GM18870 (cell line): ENCODE results near the gene ADCY5.

Source experiments
- ATAC-seq: cut with Tn5 transposase; IDR thresholded peaks from one replicate; pipeline ENCODE4 v1.9.1; 2021; ENCODE audit warnings: moderate library complexity; ENCODE audit not compliant: unreplicated experiment

The ADCY5 gene

GRCh38 chr3:123372686-123373473 is 76.0 kb downstream of the ADCY5 start:
- no peak for ATAC-seq

DNA sequence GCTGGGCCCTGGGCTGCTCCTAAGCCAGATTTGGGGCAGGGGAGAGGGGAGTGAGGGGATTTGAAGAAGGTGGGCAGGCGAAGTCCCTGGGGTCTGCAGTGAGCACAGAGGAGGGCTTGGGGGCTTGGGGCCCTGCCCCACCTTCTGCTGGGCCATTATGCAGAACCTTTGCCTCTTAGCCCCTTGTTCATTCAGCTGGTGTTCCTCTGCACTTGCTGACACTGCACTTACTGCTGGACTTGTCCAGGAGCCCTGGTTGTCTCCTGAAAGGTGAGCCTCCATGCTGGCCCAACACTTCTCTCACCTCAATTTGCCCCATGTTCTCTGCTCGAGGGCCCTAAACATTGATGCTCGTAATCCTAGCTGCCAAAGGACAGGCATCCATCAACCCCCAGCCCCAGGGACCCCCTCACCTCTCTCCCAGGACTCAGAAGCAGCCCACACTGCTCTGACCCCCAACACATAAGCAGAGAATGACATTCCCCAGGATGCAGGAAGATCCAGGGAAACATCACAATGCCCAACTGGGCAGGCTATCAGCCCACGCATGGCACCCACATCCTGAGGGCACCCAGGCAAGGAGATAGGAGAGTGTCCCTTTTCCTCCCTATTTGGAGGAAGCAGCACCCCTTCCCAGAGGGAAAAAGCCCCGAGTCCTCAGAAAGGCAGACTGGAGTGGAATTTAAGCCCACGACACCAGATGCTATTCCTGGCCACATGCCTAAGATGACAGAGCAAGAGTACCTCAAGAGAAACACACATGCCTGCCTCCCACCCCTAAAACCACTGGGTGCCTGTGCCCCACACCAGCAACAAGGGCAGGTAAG is 76.8 kb downstream of the ADCY5 start:
- no peak for ATAC-seq

DNA sequence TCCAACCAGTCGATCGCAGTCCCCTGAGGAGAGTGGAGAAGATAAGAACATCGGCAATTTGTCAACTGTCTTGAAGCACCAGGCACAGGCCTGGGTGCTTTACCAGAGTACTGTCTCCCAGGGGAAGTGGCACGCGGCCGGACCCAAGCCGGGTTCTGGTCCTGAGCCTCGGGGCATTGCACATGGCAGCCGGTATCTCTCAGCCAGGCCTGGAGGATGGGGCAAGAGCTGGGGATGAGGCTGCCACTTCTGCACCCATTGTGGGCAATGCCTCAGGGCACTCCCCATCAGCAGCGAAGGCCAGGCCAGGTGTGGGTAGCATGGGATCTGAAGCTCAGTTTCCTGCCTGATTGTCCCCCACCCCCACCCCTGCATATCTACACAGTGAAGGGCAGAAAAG is 77.5 kb downstream of the ADCY5 start:
- ATAC-seq: no peak

DNA sequence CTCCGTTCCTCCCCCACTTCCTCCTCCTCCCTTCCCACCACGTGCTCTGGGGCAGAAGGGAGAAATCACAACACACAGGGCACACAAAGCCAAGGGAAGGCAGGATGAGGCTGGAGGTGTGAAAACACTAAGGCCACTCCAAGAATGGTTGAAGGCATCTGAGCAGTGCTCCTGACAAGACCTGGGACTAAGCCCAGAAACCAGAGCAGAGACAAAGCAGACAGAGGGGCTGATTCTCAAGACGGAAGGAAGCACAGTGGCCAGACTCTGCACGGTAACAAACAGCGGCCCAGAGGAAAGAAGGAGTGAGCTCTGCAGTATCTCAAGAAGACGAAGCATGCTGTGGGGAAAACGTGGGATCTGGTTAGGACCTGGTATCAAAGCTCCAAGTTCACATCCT is 78.1 kb downstream of the ADCY5 start:
- ATAC-seq: no peak

- no peak for ATAC-seq
Measured at GRCh38 chr3:123369085-123369484, 79.8 kb downstream of the ADCY5 start.

GRCh38 chr3:123367467-123368154 is 81.3 kb downstream of the ADCY5 start:
- ATAC-seq: no peak

DNA sequence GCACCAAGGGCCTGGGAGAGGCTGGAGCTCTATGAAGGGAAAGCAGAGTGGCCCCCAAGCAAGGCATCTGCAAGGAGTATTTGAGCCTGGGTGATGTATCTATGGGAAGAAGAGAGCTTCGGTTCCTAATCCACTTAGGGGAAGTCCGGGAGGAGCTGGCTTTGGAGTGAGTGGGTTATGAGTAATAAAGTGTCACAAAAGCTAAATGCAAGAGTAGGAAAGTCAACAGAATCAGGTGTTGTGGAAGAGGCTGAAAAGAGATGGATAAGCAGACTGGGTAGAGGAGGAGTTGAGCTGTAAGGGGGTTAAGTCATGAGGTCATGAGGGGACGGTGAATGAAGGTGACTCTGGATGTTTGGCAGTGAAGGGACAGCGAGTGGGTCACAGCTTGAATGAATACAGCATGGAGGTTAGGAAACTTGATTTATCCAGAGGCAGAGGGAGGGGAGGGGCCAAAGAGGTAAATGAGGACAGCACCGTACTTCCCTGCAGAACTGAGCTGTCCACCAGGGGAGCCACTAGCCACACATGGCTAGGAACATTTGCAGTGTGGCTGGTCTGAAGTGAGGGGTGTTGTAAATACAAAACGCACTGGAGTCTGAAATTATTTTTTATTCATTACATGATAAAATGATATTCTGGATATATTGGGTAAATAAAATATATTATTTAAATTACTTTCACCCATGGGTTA is 83.3 kb downstream of the ADCY5 start:
- no peak for ATAC-seq

DNA sequence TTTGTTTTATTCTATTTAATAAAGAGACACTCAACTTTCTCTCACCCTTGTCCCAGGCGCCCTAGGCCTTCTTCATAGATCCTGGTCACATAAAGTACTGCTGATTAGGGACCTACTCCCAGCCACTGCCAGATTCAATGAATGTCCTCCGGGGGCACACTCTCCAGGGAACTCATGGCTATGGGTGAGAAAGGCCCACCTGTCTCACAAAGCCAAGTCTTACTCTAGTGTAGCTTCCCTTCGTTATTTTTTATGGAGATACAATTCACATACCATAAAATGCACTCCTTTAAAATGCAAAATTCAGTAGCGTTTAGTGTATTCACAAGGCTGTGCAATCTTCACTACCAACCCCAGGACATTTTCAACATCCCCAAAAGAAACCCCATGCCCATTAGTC is 87.8 kb downstream of the ADCY5 start:
- no peak for ATAC-seq

GRCh38 chr3:123357275-123357674 is 91.6 kb downstream of the ADCY5 start:
- no peak for ATAC-seq

DNA sequence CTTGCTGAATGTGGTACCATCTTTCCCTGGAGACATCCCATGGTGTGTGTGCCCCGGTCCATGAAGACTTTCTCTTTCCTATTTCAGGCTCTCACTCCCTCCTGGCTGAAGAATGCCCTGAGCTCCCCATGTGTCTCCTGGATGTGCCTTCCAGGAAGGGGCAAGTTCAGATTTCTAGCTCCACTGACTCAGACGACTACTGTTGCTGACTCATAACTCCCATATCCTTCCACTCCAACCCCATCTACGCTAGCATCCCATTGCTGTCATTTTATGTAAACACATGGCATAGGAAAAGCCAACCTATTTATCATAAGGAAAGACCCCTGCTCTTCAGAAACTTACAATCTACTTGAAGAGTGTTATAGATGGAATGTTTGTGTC is 95.0 kb downstream of the ADCY5 start:
- no peak for ATAC-seq

GRCh38 chr3:123353227-123353849 is 95.6 kb downstream of the ADCY5 start:
- ATAC-seq: no peak

DNA sequence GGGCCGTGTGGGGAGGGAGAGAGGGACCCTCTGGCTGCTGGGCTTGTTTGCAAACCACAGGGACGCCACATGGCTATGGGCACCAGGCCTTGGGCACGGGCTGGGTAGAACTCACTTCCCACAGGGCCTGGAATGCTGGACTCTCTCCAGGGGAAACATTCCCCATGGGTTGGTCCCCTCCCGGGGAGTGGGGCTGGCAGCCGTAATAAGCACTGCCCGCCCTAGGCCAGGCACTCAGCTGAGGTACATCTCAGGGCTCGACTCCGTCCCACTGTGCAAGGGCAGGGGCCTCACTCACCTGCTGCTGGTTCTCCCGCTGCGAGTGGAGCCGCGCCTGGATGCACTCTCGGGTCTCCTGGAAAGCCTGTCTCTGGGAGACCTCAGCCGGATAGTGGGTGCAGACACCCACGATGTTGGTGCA is 96.7 kb downstream of the ADCY5 start:
- ATAC-seq: no peak

DNA sequence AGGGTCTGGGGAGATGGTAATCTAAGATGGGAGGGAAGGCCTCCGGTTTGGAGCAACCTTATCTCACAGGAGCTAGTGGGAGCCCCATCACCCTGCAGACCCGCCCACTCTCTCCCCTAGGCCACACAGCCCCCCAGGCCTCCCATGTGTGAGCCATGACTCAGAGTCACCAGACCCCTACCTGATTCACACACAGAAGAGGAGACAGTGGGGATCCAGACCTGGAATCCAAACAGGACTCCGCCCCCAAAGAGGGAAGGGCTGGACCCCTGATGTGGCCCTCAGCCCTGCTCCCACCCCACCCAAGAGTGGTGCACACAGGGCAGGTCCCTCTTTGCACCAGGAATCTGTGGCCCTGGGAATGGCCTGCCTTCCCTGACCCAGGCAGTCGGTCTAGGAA is 97.4 kb downstream of the ADCY5 start:
- no peak for ATAC-seq

GRCh38 chr3:123350971-123351370 is 97.9 kb downstream of the ADCY5 start:
- ATAC-seq: no peak

DNA sequence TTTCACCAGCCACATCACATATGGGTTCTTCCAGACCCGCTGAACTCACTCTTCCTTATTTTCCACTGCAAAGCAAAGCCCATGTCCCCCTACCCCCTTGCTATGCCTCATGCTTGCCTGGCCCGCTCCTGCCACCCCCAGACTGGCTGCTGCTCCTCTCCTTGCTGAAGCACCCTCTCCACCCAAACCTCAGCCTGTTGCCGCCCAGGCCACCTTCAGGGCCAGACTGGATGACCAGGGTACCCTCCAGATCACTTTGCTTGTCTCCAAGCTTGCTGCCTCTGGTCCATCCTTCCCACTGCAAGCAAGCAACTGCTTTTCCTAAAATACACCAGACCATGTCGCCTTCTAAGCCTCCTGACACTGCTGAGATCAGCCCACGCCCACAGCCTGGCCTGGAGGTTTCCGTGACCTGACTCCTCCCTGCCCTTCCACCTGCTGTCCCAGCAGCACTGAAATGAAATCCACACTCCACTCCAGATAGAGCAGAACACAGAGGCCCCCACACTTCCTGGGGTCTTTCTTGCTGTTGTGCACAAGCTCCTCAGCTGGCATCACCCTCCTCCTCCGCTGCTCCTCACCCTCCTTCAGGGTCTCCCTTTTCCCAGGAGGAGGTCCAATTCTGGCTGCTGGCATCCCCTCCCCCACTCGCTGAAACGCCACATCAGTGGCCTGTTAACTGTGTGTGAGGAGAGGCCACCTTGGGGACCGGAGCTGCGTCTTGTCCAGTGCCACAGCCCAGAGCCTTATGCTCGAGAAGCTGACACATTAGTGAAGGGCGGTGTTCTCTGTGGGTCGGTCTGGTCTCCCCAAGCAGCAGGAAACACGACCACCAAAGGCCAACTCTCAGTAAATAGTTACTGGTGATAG is 99.1 kb downstream of the ADCY5 start:
- ATAC-seq: no peak

- no peak for ATAC-seq
Measured at GRCh38 chr3:123349201-123349535, 99.7 kb downstream of the ADCY5 start.

DNA sequence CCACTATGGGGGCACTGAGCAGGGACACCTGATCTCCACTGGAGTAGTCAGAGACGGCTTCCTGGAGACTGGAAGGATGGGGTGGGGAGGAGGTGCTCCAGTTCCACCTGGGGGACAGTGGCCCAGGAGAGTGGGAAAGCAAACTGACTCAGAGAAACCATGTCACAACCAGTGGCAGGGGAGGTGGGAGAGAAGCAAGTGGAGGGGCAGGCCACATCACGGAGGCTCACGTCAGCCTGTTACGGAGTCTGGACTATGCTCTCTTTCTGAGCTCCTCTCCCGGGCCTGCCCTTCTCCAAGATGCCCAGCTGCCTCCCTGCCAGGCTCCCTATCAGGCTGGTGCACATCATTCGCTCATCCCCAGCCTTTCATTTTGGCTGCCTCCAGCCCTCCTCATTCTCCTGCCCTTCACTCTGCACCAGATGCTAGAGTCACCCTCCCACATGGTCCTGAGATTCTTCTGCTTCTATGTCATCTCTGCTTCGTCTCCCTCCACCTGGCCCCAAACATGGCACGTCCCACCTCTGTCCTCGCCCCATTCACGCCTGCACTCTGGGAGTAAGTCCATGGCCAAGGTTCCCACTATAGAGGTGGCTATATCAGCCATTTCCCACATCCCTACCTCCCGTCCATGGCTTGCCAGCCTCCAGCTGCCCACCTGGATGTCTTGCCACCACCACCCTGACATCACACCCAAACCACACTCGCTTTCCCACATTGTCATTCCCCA is 100.3 kb downstream of the ADCY5 start:
- no peak for ATAC-seq

DNA sequence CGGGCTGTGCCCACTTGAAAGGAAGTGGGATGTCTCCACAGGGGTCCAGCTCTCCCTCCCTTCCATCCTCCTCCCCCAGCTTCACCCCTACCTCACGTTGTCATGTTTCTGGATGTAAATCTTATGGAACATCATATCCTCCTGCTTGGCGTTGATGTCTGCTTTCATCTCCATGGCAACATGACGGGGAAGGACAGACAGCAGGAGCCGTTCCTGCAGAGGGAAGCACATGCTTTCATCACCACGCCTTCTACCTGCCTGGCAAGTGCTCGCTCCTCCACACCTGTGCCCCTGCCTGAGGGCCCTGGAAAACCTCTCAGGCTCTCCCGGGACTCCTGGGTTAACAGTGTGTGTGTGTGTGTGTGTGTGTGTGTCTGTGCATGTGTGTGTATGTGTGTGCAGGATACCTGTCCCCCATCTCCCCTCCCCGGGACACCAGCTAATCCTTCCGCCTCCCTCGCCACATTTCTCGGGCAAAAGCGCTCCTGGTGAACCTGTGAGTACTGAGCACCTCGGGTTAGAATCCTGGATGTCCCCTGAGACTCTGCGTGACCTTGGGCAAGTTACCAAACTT is 101.1 kb downstream of the ADCY5 start:
- no peak for ATAC-seq

DNA sequence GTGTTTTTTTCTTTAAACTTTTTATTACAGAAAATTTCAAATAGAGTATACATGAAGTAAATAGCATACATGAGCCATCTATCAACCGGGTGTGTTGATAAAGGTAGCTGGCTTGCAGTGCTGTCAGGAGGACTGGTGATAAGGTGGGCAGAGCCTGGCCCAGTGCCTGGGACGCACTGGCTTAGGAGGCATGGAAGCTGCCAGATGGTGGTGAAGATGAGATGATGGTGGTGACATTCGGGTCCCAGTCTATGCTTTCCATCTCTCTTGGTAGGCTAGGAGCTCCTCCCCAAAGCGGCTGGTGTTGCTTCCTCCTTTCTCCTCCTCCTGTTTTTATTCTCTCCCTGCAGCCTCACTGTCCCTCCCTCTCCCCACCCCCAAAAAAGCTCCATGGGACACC is 101.7 kb downstream of the ADCY5 start:
- ATAC-seq: no peak
